Amniotic stem cell (primary cell): ENCODE data around the gene ADORA2B.
"Not testable (repeated sequence)": the region's sequence is repeated elsewhere in the genome, so short reads cannot be mapped to it uniquely, and the experiment has no call there.

ENCODE experiments used
- DNase-seq: peaks from one replicate; lab custom pipeline; 2025; lab: John Stamatoyannopoulos, UW

Gene ADORA2B

DNA sequence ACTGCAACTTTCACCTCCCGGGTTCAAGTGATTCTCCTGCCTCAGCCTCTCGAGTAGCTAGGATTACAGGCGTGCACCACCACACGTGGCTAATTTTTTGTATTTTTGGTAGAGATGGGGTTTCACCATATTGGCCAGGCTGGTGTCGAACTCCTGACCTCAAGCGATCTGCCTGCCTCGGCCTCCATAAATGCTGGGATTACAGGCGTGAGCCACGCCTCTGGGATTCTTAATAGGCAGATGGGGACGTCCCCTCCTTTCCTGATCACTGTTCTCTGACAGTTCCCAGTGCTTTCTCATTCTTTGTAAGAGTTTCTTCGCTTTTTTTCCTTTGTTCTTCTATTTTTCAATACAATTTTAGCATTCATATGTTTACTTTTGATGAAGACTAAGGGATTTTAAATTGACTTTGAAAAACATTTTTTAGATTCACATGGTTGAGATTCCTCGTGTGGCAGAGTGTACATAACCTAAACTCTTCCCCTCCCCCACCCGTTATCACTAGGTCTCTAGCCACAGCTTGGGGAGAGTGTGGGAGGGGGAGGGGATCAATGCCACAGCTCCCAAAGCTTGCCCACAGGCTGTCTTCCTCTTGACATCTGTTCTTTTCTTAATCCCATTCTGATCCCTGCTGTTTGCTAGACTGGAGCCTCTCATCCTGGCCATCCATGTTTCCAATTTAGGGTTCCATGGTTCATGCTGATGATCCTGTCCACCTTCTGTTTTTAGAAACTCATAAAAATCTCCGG, 11.0 kb downstream of the ADORA2B start:
- DNase-seq = no peak

DNA sequence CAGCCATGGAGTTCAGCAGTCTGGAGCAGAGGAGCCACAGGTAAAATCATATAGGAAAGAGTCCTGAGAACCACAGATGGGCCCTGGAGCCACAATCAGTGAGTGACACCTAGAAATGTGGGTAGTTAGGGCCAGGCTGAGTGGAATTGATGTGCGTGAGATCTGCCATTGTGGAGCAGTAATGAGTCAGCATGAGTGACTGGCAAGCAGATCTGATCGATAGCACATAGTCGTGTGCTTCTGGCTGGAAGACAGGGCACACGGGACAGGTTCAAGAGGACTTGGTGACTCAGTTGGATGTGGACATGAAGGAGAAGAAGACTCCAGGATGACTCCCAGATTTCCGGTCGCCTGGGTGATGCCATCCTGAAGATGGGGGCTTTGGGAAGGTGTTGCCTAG, 12.3 kb downstream of the ADORA2B start:
- no peak for DNase-seq

DNA sequence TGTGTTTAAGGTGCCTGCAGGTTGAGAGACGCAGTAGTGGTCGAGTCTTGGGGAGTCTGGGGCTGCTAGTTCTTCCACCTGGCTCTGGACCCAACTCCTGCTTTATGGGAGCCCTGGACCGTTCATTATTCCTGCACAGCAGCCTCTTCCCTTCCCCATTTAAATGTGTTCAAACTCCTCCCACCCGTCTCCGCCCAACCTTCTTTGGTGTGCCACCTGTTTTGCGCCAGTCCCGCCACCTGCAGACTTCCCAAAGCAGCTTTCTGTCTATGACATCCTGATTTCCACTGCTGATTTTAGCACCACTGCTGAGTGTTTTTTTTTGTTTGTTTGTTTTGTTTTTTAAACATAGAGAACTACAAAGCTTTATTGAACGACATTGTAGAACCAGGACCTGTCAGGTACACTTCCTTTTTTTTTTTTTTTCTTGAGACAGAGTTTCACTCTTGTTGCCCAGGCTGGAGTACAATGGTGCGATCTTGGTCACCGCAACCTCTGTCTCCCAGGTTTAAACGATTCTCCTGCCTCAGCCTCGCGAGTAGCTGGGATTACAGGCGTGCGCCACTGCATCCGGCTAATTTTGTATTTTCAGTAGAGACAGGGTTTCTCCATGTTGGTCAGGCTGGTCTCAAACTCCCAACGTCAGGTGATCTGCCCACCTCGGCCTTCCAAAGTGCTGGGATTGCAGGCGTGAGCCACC, 12.8 kb downstream of the ADORA2B start:
- DNase-seq = no peak

DNA sequence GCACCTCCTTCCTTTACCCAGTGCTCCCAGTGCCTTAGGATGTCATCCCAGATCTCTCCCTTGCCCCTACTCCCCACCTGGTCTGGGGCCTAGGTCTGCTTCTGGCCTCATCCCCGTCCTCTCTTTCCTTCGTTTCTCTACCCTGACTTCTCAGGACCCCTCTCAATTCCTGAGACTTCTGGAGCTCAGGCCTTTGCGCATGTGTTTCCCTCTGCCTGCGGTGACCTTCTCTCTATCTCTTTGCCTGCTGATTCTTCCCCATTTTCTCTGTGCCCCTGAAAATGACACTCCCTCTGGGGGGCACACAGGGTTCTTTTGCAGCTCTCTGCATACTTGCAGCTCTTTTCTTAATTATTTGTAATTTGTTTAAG, 13.5 kb downstream of the ADORA2B start:
- DNase-seq = no peak

DNA sequence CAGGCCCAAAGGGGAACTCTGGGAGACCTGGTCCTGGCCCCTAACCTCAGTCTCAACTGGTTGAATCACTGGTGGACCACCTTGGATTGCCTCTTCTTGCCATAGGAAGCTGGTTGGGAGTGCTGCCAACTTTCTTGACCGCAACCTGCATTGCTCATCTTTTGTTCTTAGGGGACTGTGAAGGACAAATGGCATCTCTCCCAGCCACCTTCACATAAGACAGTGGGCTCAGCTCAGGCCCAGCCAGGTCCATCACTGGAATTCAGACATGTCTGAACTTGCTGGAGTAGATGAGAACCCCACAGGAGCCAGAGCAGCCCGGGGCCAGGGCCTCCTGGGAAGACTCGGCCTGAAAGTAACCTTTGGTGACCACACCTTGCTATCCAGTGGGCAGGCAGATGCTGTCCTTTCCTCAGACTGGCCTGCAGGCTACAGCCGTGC, 18.8 kb downstream of the ADORA2B start:
- no peak for DNase-seq

GRCh38 chr17:15965528-15965927, 20.6 kb downstream of the ADORA2B start:
- DNase-seq = no peak

DNA sequence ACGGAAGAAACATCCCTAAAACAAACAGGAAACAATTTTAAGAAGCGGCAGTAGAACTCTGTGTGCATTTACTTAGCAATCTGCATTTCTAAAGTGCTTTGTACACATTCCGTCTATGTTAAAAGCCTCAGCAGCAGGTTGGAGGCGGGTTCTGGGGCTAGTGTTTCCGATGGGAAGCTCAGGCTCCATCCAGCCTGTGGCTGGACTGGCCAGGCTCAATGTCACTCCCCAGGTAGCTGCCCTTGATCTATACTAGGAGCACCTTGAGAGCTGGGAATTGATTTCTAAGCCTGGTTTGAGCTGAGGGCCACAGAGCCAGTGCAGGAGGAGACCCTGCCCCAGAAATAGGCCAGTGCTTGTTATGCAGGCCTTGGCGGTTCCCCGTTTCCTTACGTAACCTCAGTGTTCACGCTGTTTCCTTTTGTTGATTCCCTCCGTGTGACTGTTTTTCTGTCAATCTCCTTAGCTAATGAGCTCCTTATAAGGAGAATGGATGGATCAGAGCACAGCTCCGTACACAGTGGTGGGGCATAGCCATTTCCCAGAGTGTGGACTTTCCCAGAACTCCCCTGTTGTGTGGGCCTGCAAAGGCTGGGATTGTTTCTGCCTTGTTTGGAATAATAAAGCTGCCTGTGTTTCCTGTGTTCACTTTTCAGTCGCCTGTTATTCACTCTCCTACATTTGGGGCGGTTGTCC, 21.4 kb downstream of the ADORA2B start:
- no peak for DNase-seq

GRCh38 chr17:15966879-15967248, 21.9 kb downstream of the ADORA2B start:
- DNase-seq = no peak

- DNase-seq = no peak
These were observed 22.9 kb downstream of the ADORA2B start for GRCh38 chr17:15967706-15968399.

- DNase-seq = no peak
These were observed 24.5 kb downstream of the ADORA2B start for GRCh38 chr17:15969463-15969862.

- DNase-seq = no peak
These were observed 25.6 kb downstream of the ADORA2B start for GRCh38 chr17:15970500-15970899.

DNA sequence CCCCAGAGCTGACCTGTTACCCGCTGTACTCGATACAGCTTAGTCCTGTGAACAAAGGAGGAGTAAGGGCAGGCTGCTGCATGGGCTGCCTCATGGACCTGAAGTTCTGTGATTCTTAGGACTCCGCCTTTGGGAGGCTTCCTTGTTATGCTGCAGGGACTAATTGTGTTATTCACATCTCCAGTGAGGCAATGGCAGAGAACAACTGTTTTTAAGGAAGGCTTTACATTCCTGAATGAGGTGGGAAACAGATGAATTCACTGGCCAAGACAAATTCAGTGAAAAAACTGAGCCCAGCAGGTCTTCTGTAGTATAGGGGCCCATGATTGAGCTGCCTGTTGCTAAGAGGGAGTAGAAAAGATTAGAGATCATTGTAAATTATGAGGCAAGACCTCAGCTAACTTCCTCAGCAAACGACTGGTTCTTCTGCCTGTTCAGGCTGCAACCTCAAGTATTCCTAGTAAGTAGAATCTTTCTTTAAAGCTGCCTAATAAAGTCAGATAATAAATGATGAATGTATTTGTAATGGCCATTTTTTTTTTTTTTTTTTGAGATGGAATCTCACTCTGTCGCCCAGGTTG, 26.3 kb downstream of the ADORA2B start:
- no peak for DNase-seq

DNA sequence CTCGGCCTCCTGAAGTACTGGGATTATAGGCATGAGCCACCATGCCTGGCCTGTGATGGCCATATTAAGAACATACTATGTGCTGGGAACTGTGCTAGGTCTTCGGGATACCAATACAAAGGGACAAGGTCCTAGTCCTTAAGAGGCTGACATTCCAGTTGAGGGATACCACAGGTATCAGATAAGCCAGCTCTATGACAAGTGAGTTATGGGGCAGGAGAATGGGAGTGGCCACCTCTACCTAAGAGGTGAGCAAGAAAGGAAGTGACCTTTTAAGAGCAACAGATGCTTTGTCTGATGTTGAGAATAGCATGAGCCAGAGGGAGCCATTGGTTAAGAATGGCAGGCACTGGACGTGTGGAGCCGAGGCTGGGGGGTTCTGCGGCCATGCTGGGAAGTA, 27.0 kb downstream of the ADORA2B start:
- no peak for DNase-seq

DNA sequence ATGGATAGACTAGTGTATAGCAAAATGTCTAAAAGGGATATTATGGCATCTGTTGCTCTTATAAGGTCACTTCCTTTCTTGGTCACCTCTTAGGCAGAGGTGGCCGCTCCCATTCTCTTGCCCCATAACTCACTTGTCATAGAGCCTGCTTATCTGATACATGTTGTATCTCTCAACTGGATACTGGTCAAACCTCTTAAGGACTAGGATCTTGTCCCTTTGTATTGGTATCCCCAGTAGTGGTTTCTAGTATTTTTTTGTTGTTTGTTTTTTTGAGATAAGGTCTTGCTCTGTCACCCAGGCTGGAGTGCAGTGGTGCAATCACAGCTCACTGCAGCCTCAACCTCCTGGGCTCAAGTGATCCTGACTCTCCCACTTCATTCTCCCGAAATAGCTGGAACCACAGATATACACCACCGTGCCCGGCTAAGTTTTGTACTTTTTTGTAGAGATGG, 27.6 kb downstream of the ADORA2B start:
- DNase-seq = no peak

GRCh38 chr17:15973016-15973415, 28.1 kb downstream of the ADORA2B start:
- DNase-seq = no peak

- no peak for DNase-seq
These were observed 28.9 kb downstream of the ADORA2B start for GRCh38 chr17:15973834-15974233.

GRCh38 chr17:15977894-15978293, 33.0 kb downstream of the ADORA2B start:
- no peak for DNase-seq

GRCh38 chr17:15978606-15979005, 33.7 kb downstream of the ADORA2B start:
- DNase-seq = no peak

- DNase-seq = not testable (repeated sequence)
These were observed 34.1 kb downstream of the ADORA2B start for GRCh38 chr17:15979013-15979412.

- DNase-seq = no peak
These were observed 36.3 kb downstream of the ADORA2B start for GRCh38 chr17:15981208-15981607.

- DNase-seq = no peak
These were observed 37.0 kb downstream of the ADORA2B start for GRCh38 chr17:15981646-15982580.
